GM21737 (cell line): ENCODE measurements around the gene P2RX7.
"Not testable (repeated sequence)": the region's sequence is repeated elsewhere in the genome, so short reads cannot be mapped to it uniquely, and the experiment has no call there.

ENCODE experiments used
- ATAC-seq: cut with Tn5 transposase; IDR thresholded peaks from one replicate; pipeline ENCODE4 v1.9.1; 2021; ENCODE audit warnings: mild to moderate bottlenecking, moderate library complexity; ENCODE audit not compliant: unreplicated experiment

The P2RX7 gene

GRCh38 chr12:121133838-121134237 lies 1.2 kb downstream of the P2RX7 start:
- no peak for ATAC-seq

GRCh38 chr12:121135320-121135719 lies 2.6 kb downstream of the P2RX7 start:
- ATAC-seq = no peak

GRCh38 chr12:121137512-121137911 lies 4.8 kb downstream of the P2RX7 start:
- no peak for ATAC-seq

- ATAC-seq = no peak
Measured at GRCh38 chr12:121138284-121138683, 5.6 kb downstream of the P2RX7 start.

GRCh38 chr12:121139286-121139685 lies 6.6 kb downstream of the P2RX7 start:
- ATAC-seq = no peak

GRCh38 chr12:121142171-121142950 lies 9.7 kb downstream of the P2RX7 start:
- ATAC-seq = no peak

- ATAC-seq = no peak
Measured at GRCh38 chr12:121144416-121144914, 11.8 kb downstream of the P2RX7 start.

GRCh38 chr12:121145221-121145620 lies 12.5 kb downstream of the P2RX7 start:
- ATAC-seq = no peak

DNA sequence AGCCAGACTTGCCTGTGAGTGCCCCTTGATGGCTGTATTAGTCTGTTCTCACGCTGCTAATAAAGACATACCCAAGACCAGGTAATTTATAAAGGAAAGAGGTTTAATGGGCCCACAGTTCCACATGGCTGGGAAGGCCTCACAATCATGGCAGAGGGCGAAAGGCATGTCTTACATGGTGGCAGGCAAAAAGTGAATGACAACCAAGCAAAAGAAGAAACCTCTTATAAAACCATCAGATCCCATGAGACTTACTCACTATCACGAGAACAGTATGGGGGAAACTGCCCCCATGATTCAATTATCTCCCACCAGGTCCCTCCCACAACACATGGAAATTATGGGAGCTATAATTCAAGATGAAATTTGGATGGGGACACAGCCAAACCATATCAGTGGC lies 16.6 kb downstream of the P2RX7 start:
- ATAC-seq = not testable (repeated sequence)

DNA sequence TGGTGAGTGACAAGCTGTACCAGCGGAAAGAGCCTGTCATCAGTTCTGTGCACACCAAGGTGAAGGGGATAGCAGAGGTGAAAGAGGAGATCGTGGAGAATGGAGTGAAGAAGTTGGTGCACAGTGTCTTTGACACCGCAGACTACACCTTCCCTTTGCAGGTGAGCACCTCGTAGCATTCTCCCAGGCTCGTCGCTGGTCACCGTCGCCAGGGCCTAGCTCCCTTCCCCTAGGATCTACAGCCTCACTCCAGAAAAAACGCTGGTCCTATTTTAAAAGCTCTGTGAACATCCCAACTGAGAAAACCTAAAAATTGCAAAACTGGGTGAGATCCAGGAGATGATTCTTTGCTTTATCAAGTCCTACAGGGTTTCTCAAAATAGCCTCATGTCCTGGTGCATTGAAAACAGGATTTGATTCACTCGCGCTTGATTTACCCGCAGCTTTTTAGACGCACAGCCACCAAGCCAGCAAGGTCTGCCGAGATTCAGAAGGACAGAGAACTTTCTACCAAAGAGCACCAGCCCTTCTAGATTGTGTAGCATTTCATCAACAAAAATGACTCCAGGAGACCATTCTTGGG lies 22.2 kb downstream of the P2RX7 start:
- ATAC-seq = no peak

- no peak for ATAC-seq
Measured at GRCh38 chr12:121156365-121156764, 23.7 kb downstream of the P2RX7 start.

DNA sequence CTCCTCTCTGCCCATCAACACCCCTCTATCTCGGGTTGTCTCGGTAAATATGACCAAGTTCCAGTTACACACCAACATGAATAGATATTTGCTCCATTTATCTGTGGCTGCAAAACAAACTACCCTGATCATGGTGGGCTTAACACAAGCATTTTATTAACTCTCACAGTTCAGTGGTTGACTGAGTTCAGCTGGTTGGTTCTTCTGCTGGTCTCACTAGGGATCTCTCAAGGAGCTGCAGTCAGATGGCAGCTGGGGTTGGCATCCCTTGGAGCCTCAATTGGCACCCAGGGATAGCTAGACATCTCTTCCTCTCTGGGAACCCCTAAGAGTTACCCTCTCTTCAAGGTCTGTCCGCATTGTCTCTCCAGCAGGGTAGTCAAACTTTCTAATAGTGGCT lies 25.4 kb downstream of the P2RX7 start:
- no peak for ATAC-seq

- ATAC-seq = not testable (repeated sequence)
Measured at GRCh38 chr12:121158728-121159351, 26.2 kb downstream of the P2RX7 start.

GRCh38 chr12:121159467-121160307 lies 27.0 kb downstream of the P2RX7 start:
- no peak for ATAC-seq

DNA sequence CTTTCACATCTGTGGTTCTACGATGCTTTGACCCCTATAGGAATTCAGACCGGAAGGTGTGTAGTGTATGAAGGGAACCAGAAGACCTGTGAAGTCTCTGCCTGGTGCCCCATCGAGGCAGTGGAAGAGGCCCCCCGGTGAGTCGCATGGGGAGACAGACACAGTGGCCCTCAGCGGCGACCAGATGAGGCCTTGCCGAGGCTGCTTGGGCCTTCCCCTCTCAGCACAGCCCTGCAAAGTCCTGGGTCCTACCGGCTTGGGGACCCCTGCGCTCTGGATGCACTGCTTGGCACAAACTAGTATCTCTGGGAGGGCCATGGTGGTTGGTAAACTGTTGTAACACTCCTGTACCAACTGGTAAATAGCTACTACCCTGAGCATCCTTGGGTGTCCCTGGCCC lies 29.7 kb downstream of the P2RX7 start:
- ATAC-seq = no peak

GRCh38 chr12:121162985-121163384 lies 30.3 kb downstream of the P2RX7 start:
- no peak for ATAC-seq

DNA sequence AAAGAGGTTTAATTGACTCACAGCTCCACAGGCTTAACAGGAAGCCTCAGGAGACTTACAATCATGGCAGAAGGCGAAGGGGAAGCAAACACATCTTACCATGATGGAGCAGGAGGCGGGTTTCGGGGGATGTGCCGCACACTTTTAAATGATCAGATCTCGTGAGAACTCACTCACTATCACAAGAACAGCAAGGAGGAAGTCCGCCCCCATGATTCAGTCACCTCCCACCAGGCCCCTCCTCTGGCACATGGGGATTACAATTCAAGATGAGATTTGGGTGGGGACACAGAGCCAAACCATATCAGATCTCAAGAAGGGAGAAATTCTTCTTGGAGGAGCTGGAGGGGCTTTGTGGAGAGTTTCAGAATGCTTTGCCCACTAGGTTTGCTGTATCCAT lies 32.2 kb downstream of the P2RX7 start:
- ATAC-seq = not testable (repeated sequence)

DNA sequence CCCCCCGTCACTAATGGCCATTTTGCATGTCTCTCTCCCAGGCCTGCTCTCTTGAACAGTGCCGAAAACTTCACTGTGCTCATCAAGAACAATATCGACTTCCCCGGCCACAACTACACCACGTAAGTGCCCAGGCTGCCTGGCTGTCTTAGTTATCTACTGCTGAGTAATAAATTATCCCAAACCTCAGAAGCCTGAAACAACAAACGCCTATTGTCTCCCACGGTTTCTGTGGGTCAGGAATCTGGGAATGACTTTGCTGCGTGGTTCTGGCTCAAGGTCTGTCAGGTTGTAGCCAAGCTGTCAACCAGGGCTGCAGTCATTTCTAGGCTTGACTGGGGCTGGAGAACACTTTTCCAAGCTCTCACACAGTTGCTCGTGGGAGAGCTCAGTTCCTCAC lies 32.6 kb downstream of the P2RX7 start:
- no peak for ATAC-seq

- no peak for ATAC-seq
Measured at GRCh38 chr12:121166356-121166755, 33.7 kb downstream of the P2RX7 start.

- no peak for ATAC-seq
Measured at GRCh38 chr12:121167232-121167820, 34.6 kb downstream of the P2RX7 start.

GRCh38 chr12:121167951-121168350 lies 35.3 kb downstream of the P2RX7 start:
- ATAC-seq = no peak
